ENCODE results near the gene ZNF202. TPM values are rescaled to one million over a fixed set of nuclear protein-coding genes. Genes with fewer than 3 reads are reported as not detected.

Gene ZNF202
- polyA plus RNA-seq, 1 experiment, result 7.4 TPM

DNA sequence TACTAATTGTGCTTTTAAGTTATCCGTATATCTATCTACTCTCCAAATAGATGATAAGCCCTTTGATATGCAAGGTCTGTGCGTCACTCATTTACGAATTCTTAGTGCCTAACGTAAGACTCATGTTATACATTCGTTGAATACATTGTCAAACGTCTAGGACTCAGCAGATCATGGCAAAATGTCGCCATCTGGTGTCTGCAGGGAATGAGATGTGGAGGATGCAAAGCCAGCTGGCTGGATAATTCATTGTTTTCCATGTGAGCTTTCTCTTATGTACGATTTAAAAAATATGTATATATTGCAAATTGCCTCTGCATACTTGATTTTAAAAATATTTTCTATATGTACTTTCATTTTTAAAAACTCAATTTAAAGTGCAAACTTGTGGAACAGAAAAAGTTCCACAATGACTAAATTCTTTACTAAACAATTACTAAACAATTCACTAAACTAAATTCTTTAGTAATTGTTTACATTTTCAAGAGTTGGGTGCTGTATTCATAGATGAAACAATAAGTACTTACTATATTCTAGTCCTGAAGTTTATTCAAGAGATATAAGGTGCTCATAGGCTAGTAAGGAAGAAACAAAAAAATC is 33.8 kb downstream of the ZNF202 start:
- TF ChIP-seq, protein P1, sequence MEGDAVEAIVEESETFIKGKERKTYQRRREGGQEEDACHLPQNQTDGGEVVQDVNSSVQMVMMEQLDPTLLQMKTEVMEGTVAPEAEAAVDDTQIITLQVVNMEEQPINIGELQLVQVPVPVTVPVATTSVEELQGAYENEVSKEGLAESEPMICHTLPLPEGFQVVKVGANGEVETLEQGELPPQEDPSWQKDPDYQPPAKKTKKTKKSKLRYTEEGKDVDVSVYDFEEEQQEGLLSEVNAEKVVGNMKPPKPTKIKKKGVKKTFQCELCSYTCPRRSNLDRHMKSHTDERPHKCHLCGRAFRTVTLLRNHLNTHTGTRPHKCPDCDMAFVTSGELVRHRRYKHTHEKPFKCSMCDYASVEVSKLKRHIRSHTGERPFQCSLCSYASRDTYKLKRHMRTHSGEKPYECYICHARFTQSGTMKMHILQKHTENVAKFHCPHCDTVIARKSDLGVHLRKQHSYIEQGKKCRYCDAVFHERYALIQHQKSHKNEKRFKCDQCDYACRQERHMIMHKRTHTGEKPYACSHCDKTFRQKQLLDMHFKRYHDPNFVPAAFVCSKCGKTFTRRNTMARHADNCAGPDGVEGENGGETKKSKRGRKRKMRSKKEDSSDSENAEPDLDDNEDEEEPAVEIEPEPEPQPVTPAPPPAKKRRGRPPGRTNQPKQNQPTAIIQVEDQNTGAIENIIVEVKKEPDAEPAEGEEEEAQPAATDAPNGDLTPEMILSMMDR (IDR thresholded peaks at IDR 0.05; ENCODE audit: insufficient read depth, low read depth, low read length), result peak; percentile 83
- peaks cover 3% of the 10 kb centered on the region for H3K27me3 ChIP-seq (ENCODE audit: control insufficient read depth, insufficient read depth, low read length)
- ChIA-PET POLR2A (no interaction called here), CTCF (interaction anchor here (0.6 to 8.7 kb wide), 40 partner anchors 8 to 198 kb away, joined by 3 to 207 read pairs (median 4); partner anchors contain the start of gene SCN3B)
- no peak overlapping the region for H3K4me3 ChIP-seq (ENCODE audit: low read depth, low read length)
- H3K36me3 ChIP-seq (ENCODE audit: control insufficient read depth, insufficient read depth, low read length), result no peaks in the 10 kb centered on the region
- no peak for DNase-seq (ENCODE audit: low read depth)

DNA sequence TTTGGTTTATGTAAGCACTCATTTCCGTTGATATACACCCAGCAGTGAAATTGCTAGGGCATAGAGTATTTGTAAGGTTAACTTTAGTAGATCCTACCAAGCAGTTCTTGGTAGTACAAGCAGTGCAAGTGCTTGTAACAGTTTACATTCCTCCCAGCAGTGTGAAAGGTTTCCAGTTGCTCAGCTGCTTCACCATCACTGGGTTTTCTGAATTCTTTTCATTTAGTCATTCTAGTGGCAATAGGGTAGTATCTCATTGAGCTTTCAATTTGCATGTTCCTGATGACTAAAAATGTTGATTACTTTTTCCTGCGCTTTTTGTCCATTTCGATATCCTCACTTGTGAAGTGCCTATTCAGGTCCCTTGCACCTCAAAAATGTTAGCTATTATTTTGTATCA is 34.3 kb downstream of the ZNF202 start:
- Histone ChIP-seq H3K36me3 (ENCODE audit: control insufficient read depth, insufficient read depth, low read length) (no peaks in the 10 kb centered on the region), H3K4me3 (ENCODE audit: low read depth, low read length) (no peak overlapping the region), H3K27me3 (ENCODE audit: control insufficient read depth, insufficient read depth, low read length) (peaks cover 3% of the 10 kb centered on the region)
- ChIA-PET POLR2A (no interaction called here), CTCF (interaction anchor here (0.7 to 8.7 kb wide), 33 partner anchors 8 to 198 kb away, joined by 3 to 207 read pairs (median 5); partner anchors contain the start of gene SCN3B)
- TF ChIP-seq, protein P1 (IDR thresholded peaks at IDR 0.05; ENCODE audit: insufficient read depth, low read depth, low read length), result no peak
- no peak for DNase-seq (ENCODE audit: low read depth)

DNA sequence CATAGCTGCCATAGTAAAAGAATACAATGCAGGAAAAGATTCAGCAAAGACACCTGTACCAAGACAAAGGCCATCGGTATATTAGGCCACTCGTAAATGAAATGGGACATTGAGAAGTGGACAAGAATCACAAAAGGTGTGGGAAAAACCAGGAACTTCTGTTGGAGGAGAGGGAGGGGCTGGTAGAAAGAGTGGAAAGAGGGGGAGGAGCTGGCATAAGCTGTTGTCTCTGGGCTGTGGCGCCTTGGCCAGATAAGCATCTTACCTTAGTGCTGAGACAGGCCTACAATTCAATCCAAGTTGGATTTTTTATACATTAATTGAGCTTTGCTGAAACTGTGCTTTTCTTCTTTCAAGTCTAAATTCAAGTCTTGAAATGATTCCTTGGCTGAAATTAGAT is 37.1 kb downstream of the ZNF202 start:
- ChIA-PET POLR2A (no interaction called here), CTCF (interaction anchor here (2.0 to 7.6 kb wide), 2 partner anchors 65 to 125 kb away, joined by 6 to 148 read pairs; no protein-coding TSS in a partner anchor)
- TF ChIP-seq, protein P1 (IDR thresholded peaks at IDR 0.05; ENCODE audit: insufficient read depth, low read depth, low read length), result no peak
- no peak for DNase-seq (ENCODE audit: low read depth)
- peaks cover 5% of the 10 kb centered on the region for H3K27me3 ChIP-seq (ENCODE audit: control insufficient read depth, insufficient read depth, low read length)
- H3K36me3 ChIP-seq (ENCODE audit: control insufficient read depth, insufficient read depth, low read length), result no peaks in the 10 kb centered on the region
- no peak overlapping the region for H3K4me3 ChIP-seq (ENCODE audit: low read depth, low read length)

DNA sequence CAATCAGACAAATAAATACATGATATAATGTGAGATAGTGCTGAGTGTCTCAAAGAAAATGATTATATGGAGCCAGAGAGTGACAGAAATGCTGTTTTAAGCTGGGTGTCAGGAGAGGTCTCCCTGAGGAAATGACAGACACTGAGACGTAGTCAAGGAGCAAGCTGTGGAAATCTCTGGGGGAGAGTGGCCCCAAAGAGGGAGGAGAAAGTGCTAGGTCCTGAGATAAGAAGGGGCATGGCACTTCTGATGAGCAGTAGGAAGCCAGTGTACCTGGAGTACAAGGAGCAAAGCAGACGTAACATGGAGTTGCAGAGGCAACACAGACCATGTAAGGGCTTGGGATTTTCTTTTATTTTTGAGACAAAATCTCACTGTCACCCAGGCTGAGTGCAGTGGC is 38.8 kb downstream of the ZNF202 start:
- CTCF ChIA-PET, result interaction anchor here (1.0 to 7.6 kb wide), 4 partner anchors 9 to 123 kb away, joined by 3 to 148 read pairs (median 6); no protein-coding TSS in a partner anchor
- Histone ChIP-seq H3K27me3 (ENCODE audit: control insufficient read depth, insufficient read depth, low read length) (peaks cover 4% of the 10 kb centered on the region; the same call in 1 of the 2 replicates), H3K36me3 (ENCODE audit: control insufficient read depth, insufficient read depth, low read length) (no peaks in the 10 kb centered on the region), H3K4me3 (ENCODE audit: low read depth, low read length) (no peak overlapping the region)
- TF ChIP-seq, protein P1 (IDR thresholded peaks at IDR 0.05; ENCODE audit: insufficient read depth, low read depth, low read length), result no peak
- no peak for DNase-seq (ENCODE audit: low read depth)
- POLR2A ChIA-PET, result no interaction called here

DNA sequence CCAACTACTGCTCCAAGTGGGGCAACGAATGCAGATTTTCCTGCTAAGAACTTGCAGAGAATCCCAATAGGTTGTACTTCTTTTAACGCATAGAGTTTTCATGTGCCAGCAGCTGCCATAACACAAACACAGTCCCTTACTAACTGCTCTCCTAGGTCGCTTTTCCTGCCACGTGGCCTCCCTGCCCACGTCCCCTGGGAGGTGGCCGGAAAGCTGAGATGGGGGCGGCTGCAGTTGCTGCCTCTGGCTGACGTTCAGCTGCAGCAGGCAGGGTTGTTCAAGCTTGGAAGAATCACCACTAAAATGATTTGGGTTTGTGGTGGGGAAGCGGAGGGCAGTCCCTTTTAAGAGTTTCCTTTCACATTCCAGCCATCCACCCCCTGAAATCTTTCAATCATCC is 39.3 kb downstream of the ZNF202 start:
- peaks cover 4% of the 10 kb centered on the region; the same call in 1 of the 2 replicates for H3K27me3 ChIP-seq (ENCODE audit: control insufficient read depth, insufficient read depth, low read length)
- H3K4me3 ChIP-seq (ENCODE audit: low read depth, low read length), result no peak overlapping the region
- TF ChIP-seq, protein P1 (IDR thresholded peaks at IDR 0.05; ENCODE audit: insufficient read depth, low read depth, low read length), result no peak
- ChIA-PET POLR2A (no interaction called here), CTCF (interaction anchor here (1.0 to 7.6 kb wide), 4 partner anchors 9 to 123 kb away, joined by 3 to 148 read pairs (median 6); no protein-coding TSS in a partner anchor)
- no peaks in the 10 kb centered on the region for H3K36me3 ChIP-seq (ENCODE audit: control insufficient read depth, insufficient read depth, low read length)
- DNase-seq (ENCODE audit: low read depth), result no peak
